Measurements from ENCODE around the gene MAPRE2.

DNA sequence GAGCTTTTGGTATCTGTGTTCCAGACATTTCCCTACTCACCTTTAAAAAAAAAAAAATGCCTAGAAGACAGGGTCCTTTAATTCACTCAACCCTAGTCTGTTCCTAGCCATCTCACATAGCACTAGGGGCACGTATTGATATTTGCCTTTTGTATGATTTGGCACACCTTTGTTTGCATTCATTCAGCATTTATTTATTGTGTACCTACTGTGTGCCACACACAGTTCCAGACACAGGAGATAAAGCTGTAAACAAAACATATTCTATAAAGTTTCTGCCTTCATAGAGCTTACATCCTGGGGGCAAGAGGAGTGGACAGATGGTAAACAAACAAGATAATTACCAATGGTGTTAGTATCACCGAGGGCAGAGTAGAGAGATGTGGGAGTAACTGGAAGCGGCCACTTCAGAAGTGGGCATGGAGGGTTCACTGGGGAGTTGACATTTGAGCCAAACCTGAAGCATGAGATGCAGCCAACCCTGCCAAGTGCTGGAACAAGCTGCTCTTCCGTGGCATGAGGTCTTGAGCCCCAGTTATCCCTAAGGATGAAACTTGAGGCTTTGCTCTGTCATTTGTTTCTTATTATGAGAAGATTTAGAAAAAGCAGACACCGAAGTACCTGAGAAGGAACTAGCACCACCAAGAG is 18.2 kb downstream of the MAPRE2 start:
- TF ChIP-seq, protein P1, sequence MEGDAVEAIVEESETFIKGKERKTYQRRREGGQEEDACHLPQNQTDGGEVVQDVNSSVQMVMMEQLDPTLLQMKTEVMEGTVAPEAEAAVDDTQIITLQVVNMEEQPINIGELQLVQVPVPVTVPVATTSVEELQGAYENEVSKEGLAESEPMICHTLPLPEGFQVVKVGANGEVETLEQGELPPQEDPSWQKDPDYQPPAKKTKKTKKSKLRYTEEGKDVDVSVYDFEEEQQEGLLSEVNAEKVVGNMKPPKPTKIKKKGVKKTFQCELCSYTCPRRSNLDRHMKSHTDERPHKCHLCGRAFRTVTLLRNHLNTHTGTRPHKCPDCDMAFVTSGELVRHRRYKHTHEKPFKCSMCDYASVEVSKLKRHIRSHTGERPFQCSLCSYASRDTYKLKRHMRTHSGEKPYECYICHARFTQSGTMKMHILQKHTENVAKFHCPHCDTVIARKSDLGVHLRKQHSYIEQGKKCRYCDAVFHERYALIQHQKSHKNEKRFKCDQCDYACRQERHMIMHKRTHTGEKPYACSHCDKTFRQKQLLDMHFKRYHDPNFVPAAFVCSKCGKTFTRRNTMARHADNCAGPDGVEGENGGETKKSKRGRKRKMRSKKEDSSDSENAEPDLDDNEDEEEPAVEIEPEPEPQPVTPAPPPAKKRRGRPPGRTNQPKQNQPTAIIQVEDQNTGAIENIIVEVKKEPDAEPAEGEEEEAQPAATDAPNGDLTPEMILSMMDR (IDR thresholded peaks at IDR 0.05; ENCODE audit: low read depth, low read length, poor library complexity, severe bottlenecking) = no peak
- TF ChIP-seq EZH2phosphoT487 (IDR thresholded peaks at IDR 0.05; ENCODE audit: borderline replicate concordance, low read length) = no peak
